Measurements from ENCODE around the gene STXBP6. TPM values are rescaled to one million over a fixed set of nuclear protein-coding genes. Genes with fewer than 3 reads are reported as not detected.

The STXBP6 gene
- total and polyA plus RNA-seq, 2 experiments from 2014 or later, result 19.7 to 29.0 TPM

DNA sequence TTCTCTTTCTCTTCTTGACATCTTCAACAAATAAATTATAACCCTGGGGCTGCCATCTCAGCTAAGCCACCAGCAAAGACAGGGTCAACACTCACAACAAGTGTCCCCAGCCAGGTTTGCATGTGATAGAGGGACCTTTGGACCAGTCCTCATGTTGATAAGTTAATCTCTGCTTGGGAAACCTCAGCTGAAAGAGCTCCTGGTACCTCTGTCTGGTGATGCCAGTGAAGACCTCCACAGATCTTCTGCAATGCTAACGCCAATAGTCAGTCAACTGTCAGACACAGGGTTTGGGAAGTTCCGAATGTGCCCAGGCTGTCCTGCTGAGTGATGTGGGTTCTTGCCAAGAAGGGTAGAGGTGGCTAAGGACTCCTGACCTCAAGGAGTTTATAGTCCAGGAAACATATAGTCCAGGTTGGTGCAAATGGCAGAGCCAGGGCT is 236.1 kb downstream of the STXBP6 start (continued):
- TF ChIP-seq, protein P1, sequence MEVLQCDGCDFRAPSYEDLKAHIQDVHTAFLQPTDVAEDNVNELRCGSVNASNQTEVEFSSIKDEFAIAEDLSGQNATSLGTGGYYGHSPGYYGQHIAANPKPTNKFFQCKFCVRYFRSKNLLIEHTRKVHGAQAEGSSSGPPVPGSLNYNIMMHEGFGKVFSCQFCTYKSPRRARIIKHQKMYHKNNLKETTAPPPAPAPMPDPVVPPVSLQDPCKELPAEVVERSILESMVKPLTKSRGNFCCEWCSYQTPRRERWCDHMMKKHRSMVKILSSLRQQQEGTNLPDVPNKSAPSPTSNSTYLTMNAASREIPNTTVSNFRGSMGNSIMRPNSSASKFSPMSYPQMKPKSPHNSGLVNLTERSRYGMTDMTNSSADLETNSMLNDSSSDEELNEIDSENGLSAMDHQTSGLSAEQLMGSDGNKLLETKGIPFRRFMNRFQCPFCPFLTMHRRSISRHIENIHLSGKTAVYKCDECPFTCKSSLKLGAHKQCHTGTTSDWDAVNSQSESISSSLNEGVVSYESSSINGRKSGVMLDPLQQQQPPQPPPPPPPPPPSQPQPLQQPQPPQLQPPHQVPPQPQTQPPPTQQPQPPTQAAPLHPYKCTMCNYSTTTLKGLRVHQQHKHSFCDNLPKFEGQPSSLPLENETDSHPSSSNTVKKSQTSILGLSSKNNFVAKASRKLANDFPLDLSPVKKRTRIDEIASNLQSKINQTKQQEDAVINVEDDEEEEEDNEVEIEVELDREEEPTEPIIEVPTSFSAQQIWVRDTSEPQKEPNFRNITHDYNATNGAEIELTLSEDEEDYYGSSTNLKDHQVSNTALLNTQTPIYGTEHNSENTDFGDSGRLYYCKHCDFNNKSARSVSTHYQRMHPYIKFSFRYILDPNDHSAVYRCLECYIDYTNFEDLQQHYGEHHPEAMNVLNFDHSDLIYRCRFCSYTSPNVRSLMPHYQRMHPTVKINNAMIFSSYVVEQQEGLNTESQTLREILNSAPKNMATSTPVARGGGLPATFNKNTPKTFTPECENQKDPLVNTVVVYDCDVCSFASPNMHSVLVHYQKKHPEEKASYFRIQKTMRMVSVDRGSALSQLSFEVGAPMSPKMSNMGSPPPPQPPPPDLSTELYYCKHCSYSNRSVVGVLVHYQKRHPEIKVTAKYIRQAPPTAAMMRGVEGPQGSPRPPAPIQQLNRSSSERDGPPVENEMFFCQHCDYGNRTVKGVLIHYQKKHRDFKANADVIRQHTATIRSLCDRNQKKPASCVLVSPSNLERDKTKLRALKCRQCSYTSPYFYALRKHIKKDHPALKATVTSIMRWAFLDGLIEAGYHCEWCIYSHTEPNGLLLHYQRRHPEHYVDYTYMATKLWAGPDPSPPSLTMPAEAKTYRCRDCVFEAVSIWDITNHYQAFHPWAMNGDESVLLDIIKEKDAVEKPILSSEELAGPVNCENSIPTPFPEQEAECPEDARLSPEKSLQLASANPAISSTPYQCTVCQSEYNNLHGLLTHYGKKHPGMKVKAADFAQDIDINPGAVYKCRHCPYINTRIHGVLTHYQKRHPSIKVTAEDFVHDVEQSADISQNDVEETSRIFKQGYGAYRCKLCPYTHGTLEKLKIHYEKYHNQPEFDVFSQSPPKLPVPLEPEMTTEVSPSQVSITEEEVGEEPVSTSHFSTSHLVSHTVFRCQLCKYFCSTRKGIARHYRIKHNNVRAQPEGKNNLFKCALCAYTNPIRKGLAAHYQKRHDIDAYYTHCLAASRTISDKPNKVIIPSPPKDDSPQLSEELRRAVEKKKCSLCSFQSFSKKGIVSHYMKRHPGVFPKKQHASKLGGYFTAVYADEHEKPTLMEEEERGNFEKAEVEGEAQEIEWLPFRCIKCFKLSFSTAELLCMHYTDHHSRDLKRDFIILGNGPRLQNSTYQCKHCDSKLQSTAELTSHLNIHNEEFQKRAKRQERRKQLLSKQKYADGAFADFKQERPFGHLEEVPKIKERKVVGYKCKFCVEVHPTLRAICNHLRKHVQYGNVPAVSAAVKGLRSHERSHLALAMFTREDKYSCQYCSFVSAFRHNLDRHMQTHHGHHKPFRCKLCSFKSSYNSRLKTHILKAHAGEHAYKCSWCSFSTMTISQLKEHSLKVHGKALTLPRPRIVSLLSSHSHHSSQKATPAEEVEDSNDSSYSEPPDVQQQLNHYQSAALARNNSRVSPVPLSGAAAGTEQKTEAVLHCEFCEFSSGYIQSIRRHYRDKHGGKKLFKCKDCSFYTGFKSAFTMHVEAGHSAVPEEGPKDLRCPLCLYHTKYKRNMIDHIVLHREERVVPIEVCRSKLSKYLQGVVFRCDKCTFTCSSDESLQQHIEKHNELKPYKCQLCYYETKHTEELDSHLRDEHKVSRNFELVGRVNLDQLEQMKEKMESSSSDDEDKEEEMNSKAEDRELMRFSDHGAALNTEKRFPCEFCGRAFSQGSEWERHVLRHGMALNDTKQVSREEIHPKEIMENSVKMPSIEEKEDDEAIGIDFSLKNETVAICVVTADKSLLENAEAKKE (CRISPR knock-in tag; IDR thresholded peaks at IDR 0.05), result no peak
- no peak for TF ChIP-seq CREB1 (CRISPR knock-in tag; IDR thresholded peaks at IDR 0.05; ENCODE audit: low read depth)
- TF ChIP-seq ZNF114 (CRISPR knock-in tag; IDR thresholded peaks at IDR 0.05), result no peak
- TF ChIP-seq, protein P2, sequence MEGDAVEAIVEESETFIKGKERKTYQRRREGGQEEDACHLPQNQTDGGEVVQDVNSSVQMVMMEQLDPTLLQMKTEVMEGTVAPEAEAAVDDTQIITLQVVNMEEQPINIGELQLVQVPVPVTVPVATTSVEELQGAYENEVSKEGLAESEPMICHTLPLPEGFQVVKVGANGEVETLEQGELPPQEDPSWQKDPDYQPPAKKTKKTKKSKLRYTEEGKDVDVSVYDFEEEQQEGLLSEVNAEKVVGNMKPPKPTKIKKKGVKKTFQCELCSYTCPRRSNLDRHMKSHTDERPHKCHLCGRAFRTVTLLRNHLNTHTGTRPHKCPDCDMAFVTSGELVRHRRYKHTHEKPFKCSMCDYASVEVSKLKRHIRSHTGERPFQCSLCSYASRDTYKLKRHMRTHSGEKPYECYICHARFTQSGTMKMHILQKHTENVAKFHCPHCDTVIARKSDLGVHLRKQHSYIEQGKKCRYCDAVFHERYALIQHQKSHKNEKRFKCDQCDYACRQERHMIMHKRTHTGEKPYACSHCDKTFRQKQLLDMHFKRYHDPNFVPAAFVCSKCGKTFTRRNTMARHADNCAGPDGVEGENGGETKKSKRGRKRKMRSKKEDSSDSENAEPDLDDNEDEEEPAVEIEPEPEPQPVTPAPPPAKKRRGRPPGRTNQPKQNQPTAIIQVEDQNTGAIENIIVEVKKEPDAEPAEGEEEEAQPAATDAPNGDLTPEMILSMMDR (conservative IDR thresholded peaks at IDR 0.05; ENCODE audit: low read depth in 2 of 2), result no peak
- no peak for TF ChIP-seq EZH2phosphoT487 (IDR thresholded peaks at IDR 0.05; ENCODE audit: unreplicated experiment)

DNA sequence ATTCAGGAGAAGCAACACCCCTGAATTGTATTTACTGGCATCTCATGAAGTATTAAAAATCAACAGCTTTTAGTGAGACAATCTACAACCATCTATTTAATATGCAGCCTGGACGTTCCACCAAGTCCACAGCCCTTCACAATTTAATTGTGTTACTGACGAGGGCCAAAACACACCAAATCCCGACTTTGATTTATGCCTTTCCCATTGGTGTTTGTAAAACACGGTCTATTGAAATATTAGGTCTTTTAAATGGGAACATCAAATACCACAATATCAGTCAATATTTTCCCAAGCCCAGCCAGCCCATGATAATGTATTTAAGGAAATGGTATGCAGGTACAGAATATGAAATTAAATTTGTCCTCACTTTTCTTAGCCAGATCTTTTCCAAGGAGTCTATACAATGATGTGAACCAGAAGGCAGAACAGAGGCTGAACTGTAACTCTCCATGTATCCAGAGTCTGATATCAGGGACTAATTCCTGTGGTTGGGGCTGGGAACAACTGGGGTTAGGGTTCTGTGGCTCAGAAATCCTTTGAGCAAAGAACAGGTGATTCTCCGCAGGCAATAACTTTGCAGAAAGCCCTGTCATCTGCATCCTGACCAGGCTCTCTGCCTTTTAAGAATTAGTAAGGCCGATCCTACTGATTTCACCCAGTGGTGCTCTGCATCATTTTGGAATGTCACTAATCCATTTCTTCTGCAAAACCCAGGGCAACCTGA is 236.7 kb downstream of the STXBP6 start:
- H3K9me3 Mint-ChIP-seq, result no peaks in the 10 kb centered on the region
- H3K36me3 Mint-ChIP-seq (ENCODE audit: low read depth), result no peaks in the 10 kb centered on the region
- DNase-seq (ENCODE audit: low spot score) (no peak), ATAC-seq (no peak)
- no peak overlapping the region for H3K27ac Mint-ChIP-seq
- Histone ChIP-seq H3K4me3 (no peak overlapping the region), H2AFZ (no peak overlapping the region), H3K27me3 (ENCODE audit: insufficient read depth) (no peaks in the 10 kb centered on the region), H3K36me3 (ENCODE audit: insufficient read depth) (no peaks in the 10 kb centered on the region), H3K79me2 (replicated peaks; ENCODE audit: insufficient read depth) (no peaks in the 10 kb centered on the region), H3K27ac (ENCODE audit: low read depth) (no peak overlapping the region), H3K4me2 (no peak overlapping the region), H4K20me1 (replicated peaks; ENCODE audit: insufficient read depth) (no peaks in the 10 kb centered on the region), H3K4me1 (ENCODE audit: insufficient read depth) (peaks cover 11% of the 10 kb centered on the region), H3K9me2 (ENCODE audit: insufficient read depth) (no peaks in the 10 kb centered on the region), H3F3A (replicated peaks; ENCODE audit: low read depth) (no peaks in the 10 kb centered on the region)
- peaks cover 11% of the 10 kb centered on the region; the same call in 2 of the 3 replicates for H3K4me1 Mint-ChIP-seq
- no peak overlapping the region for H3K4me3 Mint-ChIP-seq
- H3K27me3 Mint-ChIP-seq (ENCODE audit: insufficient read depth, low read depth, poor library complexity), result peaks cover 4% of the 10 kb centered on the region
- TF ChIP-seq CREB1 (CRISPR knock-in tag; IDR thresholded peaks at IDR 0.05; ENCODE audit: low read depth), result no peak
- no peak for TF ChIP-seq STAT1 (IDR thresholded peaks at IDR 0.05; ENCODE audit: unreplicated experiment)
- TF ChIP-seq, protein P2 (conservative IDR thresholded peaks at IDR 0.05; ENCODE audit: low read depth in 2 of 2), result no peak
- no peak for TF ChIP-seq POLR2AphosphoS5 (IDR thresholded peaks at IDR 0.05; ENCODE audit: low read depth)
- TF ChIP-seq ZNF331 (CRISPR knock-in tag; IDR thresholded peaks at IDR 0.05; ENCODE audit: low read depth), result no peak

Measured in GM23338 (cell line).